Endothelial cell (in vitro differentiated cells): ENCODE data around the gene LRRC4B. TPM values are rescaled to one million over a fixed set of nuclear protein-coding genes. Genes with fewer than 3 reads are reported as not detected.

ENCODE experiments used
- DNase-seq: peaks from one replicate; pipeline ENCODE4 v3.0.0; 2021; ENCODE audit warnings: low spot score
- H3K27ac Mint-ChIP-seq: one replicate; pipeline ENCODE4 v1.8.0; 2021; ENCODE audit warnings: mixed read lengths, inconsistent platforms; ENCODE audit not compliant: unreplicated experiment
- H3K27me3 Mint-ChIP-seq: one replicate; pipeline ENCODE4 v1.8.0; 2021; ENCODE audit warnings: mild to moderate bottlenecking, moderate library complexity, mixed read lengths, inconsistent platforms; ENCODE audit not compliant: unreplicated experiment
- H3K36me3 Mint-ChIP-seq: one replicate; pipeline ENCODE4 v1.8.0; 2021; ENCODE audit warnings: mild to moderate bottlenecking, low read depth, mixed read lengths, inconsistent platforms; ENCODE audit not compliant: unreplicated experiment
- H3K4me1 Mint-ChIP-seq: one replicate; pipeline ENCODE4 v1.8.0; 2021; ENCODE audit warnings: mild to moderate bottlenecking, mixed read lengths, inconsistent platforms; ENCODE audit not compliant: unreplicated experiment
- H3K4me3 Mint-ChIP-seq: one replicate; pipeline ENCODE4 v1.8.0; 2021; ENCODE audit warnings: mild to moderate bottlenecking, mixed read lengths, inconsistent platforms; ENCODE audit not compliant: unreplicated experiment
- H3K9me3 Mint-ChIP-seq: one replicate; pipeline ENCODE4 v1.8.0; 2021; ENCODE audit warnings: mixed read lengths, inconsistent platforms; ENCODE audit not compliant: unreplicated experiment
- CTCF ChIP-seq: fragments of 200-600 bp; sonication (generic); IDR thresholded peaks from one replicate; pipeline ENCODE4 v1.5.0; 2021; ENCODE audit warnings: antibody characterized with exemption; ENCODE audit not compliant: unreplicated experiment
- total RNA-seq: library from RNA; stranded (reverse); fragmentation: NEBNext Ultra II Directional; extraction: Animal tissue kit (Norgen Biotek cat#: 25700); gene quantifications from one replicate; pipeline ENCODE4 v1.2.1, GENCODE V29; 2021; ENCODE audit not compliant: unreplicated experiment

LRRC4B gene
- total RNA-seq, 1 donor from 2014 or later, result 3.0 TPM

- Mint-ChIP-seq H3K27me3 (peaks cover 22% of the 10 kb centered on the region), H3K4me1 (peaks cover 3% of the 10 kb centered on the region), H3K9me3 (peaks cover 37% of the 10 kb centered on the region), H3K27ac (no peak overlapping the region), H3K4me3 (peak overlapping the region; percentile 29), H3K36me3 (peaks cover 24% of the 10 kb centered on the region)
- no peak for TF ChIP-seq CTCF
- no peak for DNase-seq
These were observed 14.0 kb downstream of the LRRC4B start for GRCh38 chr19:50554212-50554611.

- Mint-ChIP-seq H3K27me3 (peaks cover 25% of the 10 kb centered on the region), H3K4me1 (peaks cover 3% of the 10 kb centered on the region), H3K27ac (peak overlapping the region; percentile 31), H3K36me3 (peaks cover 27% of the 10 kb centered on the region), H3K4me3 (no peak overlapping the region), H3K9me3 (peaks cover 42% of the 10 kb centered on the region)
- TF ChIP-seq CTCF, result no peak
- no peak for DNase-seq
These were observed 15.0 kb downstream of the LRRC4B start for GRCh38 chr19:50553134-50553703.

DNA sequence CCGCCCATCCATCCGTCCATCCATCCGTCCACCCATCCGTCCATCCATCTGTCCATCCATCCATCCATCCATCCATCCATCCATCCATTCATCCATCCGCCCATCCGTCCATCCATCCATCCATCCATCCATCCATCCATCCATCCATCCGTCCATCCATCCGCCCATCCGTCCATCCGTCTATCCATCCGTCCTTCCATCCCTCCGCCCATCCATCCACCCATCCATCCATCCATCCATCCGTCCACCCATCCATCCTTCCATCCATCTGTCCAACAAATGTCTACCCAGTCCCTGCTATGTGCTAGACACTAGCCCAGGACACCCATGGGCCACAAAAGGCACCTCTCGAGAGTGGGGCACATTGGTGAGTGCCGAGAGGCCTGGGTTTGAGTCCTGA lies 15.7 kb downstream of the LRRC4B start:
- peaks cover 23% of the 10 kb centered on the region for H3K36me3 Mint-ChIP-seq
- no peak for TF ChIP-seq CTCF
- peaks cover 40% of the 10 kb centered on the region for H3K9me3 Mint-ChIP-seq
- H3K4me1 Mint-ChIP-seq, result peaks cover 3% of the 10 kb centered on the region
- peaks cover 28% of the 10 kb centered on the region for H3K27me3 Mint-ChIP-seq
- peak overlapping the region; percentile 52 for H3K27ac Mint-ChIP-seq
- peak overlapping the region; percentile 85 for H3K4me3 Mint-ChIP-seq
- no peak for DNase-seq

DNA sequence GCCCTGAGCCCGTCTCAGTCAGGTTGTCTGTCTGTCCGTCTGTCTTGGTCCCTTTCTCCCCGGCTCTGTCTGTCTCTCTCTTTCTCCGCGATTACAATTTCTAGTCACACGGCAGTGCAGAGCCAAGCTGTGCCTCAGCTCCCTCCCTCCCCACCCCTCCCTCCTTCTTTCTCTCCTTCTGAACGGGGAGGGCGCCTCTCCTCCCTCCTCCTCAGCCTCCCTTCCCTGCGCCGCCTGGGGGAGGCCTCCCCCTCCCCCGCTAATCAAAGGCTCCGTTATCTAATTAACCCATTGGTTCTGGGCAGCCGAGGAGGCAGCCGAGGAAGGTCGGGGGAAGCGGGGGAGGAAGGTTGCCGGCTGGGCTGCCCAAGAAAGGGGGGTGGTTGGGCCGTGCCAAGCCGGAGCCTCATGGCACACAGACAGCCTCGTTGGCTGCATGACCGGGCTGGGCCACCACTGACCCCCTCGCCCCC lies 16.5 kb downstream of the LRRC4B start:
- H3K27ac Mint-ChIP-seq, result no peak overlapping the region
- no peak overlapping the region for H3K4me3 Mint-ChIP-seq
- H3K4me1 Mint-ChIP-seq, result peaks cover 3% of the 10 kb centered on the region
- H3K36me3 Mint-ChIP-seq, result peaks cover 25% of the 10 kb centered on the region
- H3K27me3 Mint-ChIP-seq, result peaks cover 30% of the 10 kb centered on the region
- TF ChIP-seq CTCF, result no peak
- H3K9me3 Mint-ChIP-seq, result peaks cover 48% of the 10 kb centered on the region
- no peak for DNase-seq

DNA sequence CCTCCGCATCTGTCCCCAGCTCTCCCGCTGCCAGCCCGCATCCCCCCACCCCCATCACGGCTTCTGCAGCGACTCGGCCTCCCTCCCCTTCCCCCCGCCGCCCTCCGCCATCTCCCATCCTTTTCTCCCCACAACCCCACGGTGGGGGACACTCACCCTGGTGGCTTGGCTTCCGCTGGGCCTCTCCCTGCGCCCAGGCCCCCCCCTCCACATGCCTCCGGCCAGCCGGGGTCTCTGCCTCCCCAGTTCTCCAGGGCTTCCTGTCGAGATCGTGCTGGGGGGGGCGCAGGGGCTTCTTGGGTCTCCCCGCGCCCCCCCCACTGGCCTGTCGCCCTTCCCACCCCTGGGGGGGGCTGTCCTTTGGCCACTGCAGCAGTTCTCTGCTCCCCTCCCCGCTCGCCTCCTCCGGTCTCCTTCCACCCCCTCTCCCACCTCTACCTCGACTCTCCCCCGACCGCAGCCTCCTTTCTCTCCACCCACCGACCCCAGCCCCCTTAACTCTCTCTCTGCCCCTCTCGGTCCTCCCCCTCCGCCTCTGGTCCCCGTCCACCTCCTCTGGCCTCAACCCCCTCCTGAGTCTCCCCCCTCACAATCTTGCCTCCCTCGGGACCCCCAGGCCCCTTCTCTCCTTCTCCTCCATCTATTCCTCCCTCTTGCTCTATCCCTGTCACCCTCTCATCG lies 17.1 kb downstream of the LRRC4B start:
- DNase-seq, result no peak
- peaks cover 27% of the 10 kb centered on the region for H3K36me3 Mint-ChIP-seq
- H3K27ac Mint-ChIP-seq, result no peak overlapping the region
- peaks cover 3% of the 10 kb centered on the region for H3K4me1 Mint-ChIP-seq
- H3K9me3 Mint-ChIP-seq, result peaks cover 49% of the 10 kb centered on the region
- H3K27me3 Mint-ChIP-seq, result peaks cover 30% of the 10 kb centered on the region
- no peak overlapping the region for H3K4me3 Mint-ChIP-seq
- no peak for TF ChIP-seq CTCF
